ENCODE measurements around the gene MGAT5.

The MGAT5 gene

GRCh38 chr2:134372141-134372540 is 118.3 kb downstream of the MGAT5 start:
- no peak for DNase-seq

DNA sequence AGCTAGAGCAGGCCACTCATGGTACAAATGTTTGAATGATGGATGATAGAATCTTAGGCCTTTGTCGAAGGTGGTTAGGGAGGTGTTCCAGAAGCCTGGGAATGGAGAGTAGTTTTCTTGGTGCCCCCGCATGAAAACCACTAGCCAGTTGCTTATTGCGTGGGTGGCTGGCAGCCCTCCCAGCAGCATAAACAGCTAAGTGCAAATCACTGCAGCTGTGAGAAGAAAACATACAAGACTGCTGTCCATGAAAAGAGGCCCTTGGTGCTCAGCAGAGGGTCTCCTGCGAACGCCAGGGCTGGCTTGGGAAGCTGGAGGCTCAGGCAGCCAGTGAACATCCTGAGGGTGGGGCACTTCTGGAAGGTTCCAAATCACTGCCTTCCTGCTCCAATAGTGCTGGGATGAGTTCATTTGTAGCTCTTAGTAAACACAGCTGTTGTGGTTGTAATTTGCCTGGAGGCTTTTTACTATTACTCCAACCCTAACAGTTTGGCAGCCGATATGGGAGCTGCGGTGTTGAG is 118.8 kb downstream of the MGAT5 start:
- no peak for DNase-seq

DNA sequence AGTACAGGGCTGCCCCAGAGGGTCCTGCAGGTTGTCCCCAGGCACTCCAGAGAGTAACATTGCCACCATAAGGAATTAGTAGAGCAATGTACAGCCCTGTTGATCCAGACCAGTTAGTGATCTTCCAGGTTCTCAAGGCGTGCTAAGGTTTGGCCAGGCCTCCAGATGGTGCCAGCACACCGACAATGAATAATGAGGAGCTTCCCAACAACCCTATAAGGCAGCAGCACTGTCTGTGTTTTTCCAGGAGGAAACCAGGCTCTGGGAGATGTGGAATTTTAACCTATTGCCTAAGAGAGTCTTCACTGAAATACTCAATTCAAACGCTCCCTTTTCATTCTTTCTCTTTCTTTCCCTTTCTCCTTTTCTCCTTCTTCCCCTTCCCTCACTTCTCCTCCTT is 122.1 kb downstream of the MGAT5 start:
- no peak for DNase-seq

DNA sequence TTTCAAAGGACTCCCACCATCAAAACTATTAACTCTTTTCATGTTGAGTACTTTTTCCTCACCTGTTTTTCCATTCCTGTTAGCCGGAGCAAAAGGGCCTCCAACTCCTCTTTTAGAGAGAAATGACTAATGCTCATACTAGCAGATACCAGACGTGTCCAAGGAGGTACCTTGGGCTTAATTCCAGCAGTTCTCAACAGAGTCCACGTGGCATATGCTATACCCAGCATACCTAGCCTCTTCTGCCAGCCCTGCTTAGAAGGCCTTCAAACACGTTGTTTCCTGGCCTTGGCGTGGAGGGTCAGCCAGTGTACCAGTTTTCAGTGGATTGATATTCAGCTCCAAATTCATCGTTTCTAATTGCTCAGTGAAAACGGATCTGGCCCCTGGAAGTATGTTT is 123.9 kb downstream of the MGAT5 start:
- DNase-seq, result no peak

- DNase-seq, result no peak
Measured at GRCh38 chr2:134379293-134379692, 125.4 kb downstream of the MGAT5 start.

DNA sequence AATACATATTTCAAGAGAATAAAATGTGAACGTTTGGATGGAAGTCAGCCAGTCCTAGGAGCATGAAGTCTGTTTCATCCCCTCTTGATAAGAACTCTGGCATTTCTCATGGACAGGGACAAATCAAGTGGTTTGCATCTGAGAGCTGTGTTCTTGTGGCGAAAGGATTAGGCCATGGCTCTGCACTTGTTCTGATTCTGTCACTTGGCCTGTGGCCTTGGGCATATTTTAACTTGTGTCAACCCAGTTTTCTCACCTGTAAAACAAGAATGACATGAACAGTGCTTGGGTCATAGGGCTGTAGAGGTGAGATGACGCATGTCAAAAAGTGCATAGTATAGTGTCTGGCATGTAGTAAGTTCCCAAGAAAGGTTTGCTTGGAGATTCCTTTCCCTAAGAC is 125.8 kb downstream of the MGAT5 start:
- DNase-seq, result no peak

GRCh38 chr2:134381141-134381540 is 127.3 kb downstream of the MGAT5 start:
- no peak for DNase-seq

DNA sequence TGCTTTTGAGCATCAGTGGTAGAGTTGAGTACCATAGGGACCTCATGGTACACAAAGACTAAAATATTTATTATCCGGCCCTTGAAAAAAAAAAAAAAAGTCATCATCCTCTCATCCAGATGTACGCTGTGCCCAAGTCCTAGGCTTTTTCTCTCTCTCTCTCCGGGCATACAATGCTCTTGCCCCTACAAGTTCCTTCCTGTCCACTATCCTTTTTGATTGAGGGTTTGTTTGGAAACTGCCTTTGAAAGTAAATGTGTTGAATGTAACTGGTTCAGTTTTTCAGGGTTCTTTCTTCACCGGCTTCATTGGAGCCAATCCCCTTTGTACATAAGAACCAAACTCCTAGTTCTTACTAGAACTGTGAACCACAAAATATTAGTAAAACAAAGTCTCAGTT is 130.3 kb downstream of the MGAT5 start:
- DNase-seq, result no peak

DNA sequence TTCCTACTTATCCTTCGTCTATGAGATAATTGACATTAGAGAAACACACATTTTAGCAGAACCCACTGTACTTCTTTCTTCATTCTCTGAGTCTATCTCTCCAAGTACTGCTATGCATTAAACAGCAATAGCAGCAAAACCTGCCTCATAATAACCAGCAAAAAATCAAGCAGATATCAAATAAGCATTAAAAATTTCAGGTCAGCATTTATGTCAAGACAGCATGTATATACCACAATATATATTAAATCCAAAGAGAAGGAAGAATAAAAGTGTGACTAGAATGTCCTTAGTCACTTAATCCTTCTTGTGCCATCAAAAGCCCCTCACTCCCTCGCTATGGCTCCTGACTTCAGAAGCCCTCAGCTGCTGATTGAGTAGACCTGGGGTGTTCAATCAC is 131.3 kb downstream of the MGAT5 start:
- no peak for DNase-seq

DNA sequence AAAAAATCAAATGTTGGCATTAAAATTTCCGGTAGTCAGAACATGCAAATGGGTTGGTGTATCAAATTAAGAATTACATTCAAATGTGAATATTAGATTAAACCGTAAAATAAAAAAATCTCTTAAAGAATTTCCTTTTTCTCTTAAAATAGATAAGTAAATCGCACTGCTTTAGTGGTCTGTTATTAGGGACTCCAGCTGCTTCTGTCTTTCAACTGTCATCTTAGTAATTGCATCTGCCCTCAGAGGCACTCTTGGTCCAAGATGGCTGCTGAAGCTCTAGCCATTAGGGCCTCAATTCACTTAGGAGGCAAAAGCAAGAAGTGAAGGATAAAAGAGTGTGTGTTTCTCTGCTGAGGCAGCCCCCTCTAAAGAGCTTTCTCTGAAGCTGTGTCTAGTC is 132.4 kb downstream of the MGAT5 start:
- no peak for DNase-seq

GRCh38 chr2:134389381-134389780 is 135.5 kb downstream of the MGAT5 start:
- no peak for DNase-seq

- DNase-seq, result no peak
Measured at GRCh38 chr2:134391751-134392160, 137.9 kb downstream of the MGAT5 start.

- DNase-seq, result no peak
Measured at GRCh38 chr2:134392442-134393074, 138.7 kb downstream of the MGAT5 start.

GRCh38 chr2:134393075-134393461 is 139.2 kb downstream of the MGAT5 start:
- DNase-seq, result no peak

GRCh38 chr2:134395779-134396178 is 141.9 kb downstream of the MGAT5 start:
- no peak for DNase-seq

DNA sequence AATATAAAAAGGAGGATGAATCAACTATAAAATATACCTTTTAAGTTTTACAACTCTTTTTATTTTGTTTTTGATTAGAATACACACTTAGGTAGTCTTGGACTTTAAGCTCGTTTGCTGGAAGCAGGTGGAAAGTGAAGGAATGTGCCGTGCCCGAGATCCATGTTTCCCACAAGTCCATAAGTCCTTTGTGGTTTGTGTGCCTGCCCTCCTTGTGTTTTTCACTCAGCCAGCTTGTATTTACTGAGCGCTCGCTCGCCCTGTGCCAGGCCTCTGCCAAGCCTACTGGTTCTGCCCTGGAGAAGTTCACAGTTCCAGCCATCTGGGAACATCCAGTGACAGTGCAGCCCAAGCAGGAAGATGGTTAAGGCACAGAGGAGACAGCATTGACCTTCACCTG is 142.6 kb downstream of the MGAT5 start:
- DNase-seq, result no peak

- DNase-seq, result no peak
Measured at GRCh38 chr2:134397146-134397896, 143.4 kb downstream of the MGAT5 start.

DNA sequence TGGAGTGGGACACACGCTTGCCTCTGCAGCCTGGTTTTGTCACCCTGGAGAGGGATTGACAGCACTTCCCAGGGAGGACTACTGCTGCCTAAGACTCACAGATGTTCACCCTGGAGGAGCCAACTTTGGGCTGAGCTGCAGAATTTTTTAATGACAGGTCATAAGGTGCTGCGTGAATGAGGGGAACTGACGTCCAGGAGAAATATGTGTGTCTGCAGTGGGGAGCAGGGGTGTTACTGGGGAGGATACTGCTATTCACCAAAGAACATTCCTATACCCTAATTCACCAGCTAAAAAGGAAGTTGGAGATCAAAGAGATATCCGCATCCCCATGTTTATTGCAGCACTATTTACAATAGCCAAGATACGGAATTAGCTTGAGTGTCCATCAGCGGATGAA is 144.4 kb downstream of the MGAT5 start:
- DNase-seq, result no peak

- DNase-seq, result no peak
Measured at GRCh38 chr2:134399096-134399495, 145.2 kb downstream of the MGAT5 start.

DNA sequence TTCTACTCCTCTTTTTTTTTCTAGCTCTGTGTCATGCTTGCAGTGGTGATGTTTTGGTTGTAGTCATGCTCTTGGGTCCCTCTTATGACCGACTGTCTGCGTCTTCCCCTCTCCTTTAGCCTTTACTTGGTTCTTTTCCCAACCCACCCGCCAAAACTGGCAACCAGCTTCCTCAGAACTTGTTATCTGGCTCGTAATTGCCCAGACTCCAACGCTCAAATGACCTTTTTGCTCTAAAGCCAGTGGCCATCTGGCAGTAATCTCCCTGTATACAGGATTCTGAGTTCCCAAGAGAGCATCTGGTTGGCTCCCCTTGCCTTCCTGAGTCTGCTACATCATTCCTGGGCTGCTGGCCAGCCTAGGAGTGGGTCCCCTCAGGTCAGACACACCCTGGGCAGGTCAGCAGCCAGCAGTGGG is 147.2 kb downstream of the MGAT5 start:
- no peak for DNase-seq

DNA sequence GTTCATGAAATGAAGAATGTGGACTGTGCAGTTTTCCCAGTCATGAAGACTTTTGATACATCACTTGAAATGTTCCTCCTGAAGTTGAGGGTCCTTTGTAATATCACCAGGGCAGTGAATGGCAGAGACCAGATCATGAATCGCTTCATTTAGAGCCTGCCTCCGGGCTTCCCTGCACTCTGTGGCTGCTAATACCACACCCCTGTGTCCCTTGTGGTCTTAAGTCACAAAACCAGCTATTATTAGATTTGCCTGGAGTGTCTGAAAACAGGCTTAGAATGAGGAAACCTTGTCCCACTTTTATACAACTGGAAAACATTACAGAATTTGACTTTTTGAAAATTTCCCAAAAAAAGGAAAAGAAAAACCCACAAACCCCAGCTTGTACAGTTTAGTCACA is 147.9 kb downstream of the MGAT5 start:
- no peak for DNase-seq

GRCh38 chr2:134402410-134402809 is 148.5 kb downstream of the MGAT5 start:
- no peak for DNase-seq

GRCh38 chr2:134405611-134406081 is 151.8 kb downstream of the MGAT5 start:
- no peak for DNase-seq

GRCh38 chr2:134406311-134406710 is 152.4 kb downstream of the MGAT5 start:
- DNase-seq, result no peak

- no peak for DNase-seq
Measured at GRCh38 chr2:134406736-134407135, 152.9 kb downstream of the MGAT5 start.

All from SW 1271 (cell line).